ENCODE data around the gene TMEM132A.

TMEM132A gene

DNA sequence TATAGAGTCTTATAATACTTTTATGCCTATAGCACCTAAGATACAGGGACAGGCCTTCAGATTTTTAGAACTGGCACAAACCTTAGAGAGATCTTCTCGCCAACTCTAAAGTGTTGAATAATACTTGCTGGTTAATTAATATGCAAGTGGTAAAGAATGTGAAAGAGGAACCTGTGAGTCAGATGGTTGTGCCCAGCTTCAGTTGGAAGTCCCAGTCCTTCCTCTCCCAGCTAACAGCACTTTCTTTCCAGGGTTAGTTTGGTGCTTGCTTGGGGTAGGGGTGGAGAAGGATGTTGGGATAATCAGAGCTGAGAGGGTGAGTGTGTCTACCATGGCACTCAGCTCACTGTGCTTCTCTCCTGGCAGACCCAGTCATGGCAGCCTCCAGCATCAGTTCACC is 4.9 kb upstream of the TMEM132A start:
- Mint-ChIP-seq H3K9me3 (no peaks in the 10 kb centered on the region), H3K4me1 (ENCODE audit: low read depth in 2 of 2) (peaks cover 27 to 31% of the 10 kb centered on the region in 2 donors), H3K36me3 (ENCODE audit: insufficient read depth) (peaks cover 41% of the 10 kb centered on the region)

DNA sequence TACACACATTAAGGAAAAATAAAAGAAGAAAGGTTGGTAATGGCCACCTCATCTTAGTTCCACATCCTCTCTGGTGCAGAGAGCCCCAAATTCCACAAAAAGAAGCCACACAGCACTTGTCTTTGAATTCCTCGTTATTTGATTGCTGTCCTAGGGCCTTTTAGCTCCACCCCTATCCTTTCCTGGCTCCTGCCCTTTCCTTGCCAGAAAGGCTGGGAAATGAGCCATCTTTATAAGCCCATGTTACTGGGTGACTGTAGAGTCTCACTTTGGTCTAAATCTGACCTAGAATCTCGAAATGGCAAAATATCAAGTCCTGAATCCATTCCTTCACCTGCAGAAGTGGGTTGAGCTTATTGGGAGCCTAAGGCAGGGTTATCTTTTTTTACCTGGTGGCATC is 4.3 kb upstream of the TMEM132A start:
- peaks cover 24 to 28% of the 10 kb centered on the region in 2 donors for H3K4me1 Mint-ChIP-seq (ENCODE audit: low read depth in 2 of 2)
- peaks cover under 1 to 25% of the 10 kb centered on the region in 2 donors for H3K27me3 Mint-ChIP-seq
- no peaks in the 10 kb centered on the region for H3K9me3 Mint-ChIP-seq
- H3K4me3 Mint-ChIP-seq: no peak overlapping the region
- H3K27ac Mint-ChIP-seq: no peak overlapping the region
- ATAC-seq (replicated peaks): no peak
- no peak for DNase-seq
- H3K36me3 Mint-ChIP-seq (ENCODE audit: insufficient read depth): peaks cover 38% of the 10 kb centered on the region

More for the DNA sequence above, 4.9 kb upstream of the TMEM132A start:
- Mint-ChIP-seq H3K27me3 (peaks cover 0 to 23% of the 10 kb centered on the region in 2 donors), H3K4me3 (no peak overlapping the region), H3K27ac (no peak overlapping the region)
- ATAC-seq (replicated peaks) (no peak), DNase-seq (no peak)

DNA sequence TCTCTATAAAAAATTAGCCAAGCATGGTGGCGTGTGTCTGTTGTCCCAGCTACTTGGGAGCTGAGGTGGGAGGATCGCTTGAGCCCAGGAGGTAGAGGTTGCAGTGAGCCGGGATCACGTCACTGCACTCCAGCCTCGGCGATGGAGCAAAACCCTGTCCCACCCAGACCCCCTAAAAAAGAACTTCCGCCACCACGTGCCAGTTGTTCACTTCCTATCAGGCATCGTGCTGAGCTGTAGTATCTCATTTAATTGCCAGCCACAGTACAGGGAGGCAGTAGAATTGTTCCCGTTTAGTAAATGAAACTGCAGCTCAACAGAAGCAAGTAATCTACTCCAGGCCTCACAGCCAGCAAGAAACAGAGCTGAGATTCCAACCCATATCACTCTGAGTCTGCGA is 3.0 kb upstream of the TMEM132A start:
- no peak for DNase-seq
- Mint-ChIP-seq H3K27ac (no peak overlapping the region), H3K27me3 (peaks cover 6 to 38% of the 10 kb centered on the region in 2 donors), H3K4me1 (ENCODE audit: low read depth in 2 of 2) (peaks cover 18 to 21% of the 10 kb centered on the region in 2 donors), H3K36me3 (ENCODE audit: insufficient read depth) (peaks cover 29% of the 10 kb centered on the region), H3K4me3 (no peak overlapping the region), H3K9me3 (no peaks in the 10 kb centered on the region)
- no peak for ATAC-seq (replicated peaks)

GRCh38 chr11:60921777-60922335 is 2.4 kb upstream of the TMEM132A start:
- H3K36me3 Mint-ChIP-seq (ENCODE audit: insufficient read depth): peaks cover 29% of the 10 kb centered on the region
- peaks cover 6 to 44% of the 10 kb centered on the region in 2 donors for H3K27me3 Mint-ChIP-seq
- peaks cover 17 to 18% of the 10 kb centered on the region in 2 donors for H3K4me1 Mint-ChIP-seq (ENCODE audit: low read depth in 2 of 2)
- H3K9me3 Mint-ChIP-seq: no peaks in the 10 kb centered on the region
- DNase-seq: no peak
- peak overlapping the region in 1 of 2 donors; percentile 31 for H3K27ac Mint-ChIP-seq
- no peak overlapping the region for H3K4me3 Mint-ChIP-seq
- no peak for ATAC-seq (replicated peaks)

- peaks cover 6 to 53% of the 10 kb centered on the region in 2 donors for H3K27me3 Mint-ChIP-seq
- no peak overlapping the region for H3K4me3 Mint-ChIP-seq
- peak overlapping the region in 1 of 2 donors; percentile 31 for H3K27ac Mint-ChIP-seq
- peaks cover 13% of the 10 kb centered on the region in 2 donors for H3K4me1 Mint-ChIP-seq (ENCODE audit: low read depth in 2 of 2)
- H3K36me3 Mint-ChIP-seq (ENCODE audit: insufficient read depth): peaks cover 32% of the 10 kb centered on the region
- ATAC-seq (replicated peaks) (no peak), DNase-seq (no peak)
- H3K9me3 Mint-ChIP-seq: no peaks in the 10 kb centered on the region
Observed at GRCh38 chr11:60922906-60923305, 1.4 kb upstream of the TMEM132A start.

- peaks cover 11 to 13% of the 10 kb centered on the region in 2 donors for H3K4me1 Mint-ChIP-seq (ENCODE audit: low read depth in 2 of 2)
- DNase-seq: no peak
- ATAC-seq (replicated peaks): no peak
- H3K9me3 Mint-ChIP-seq: no peaks in the 10 kb centered on the region
- H3K36me3 Mint-ChIP-seq (ENCODE audit: insufficient read depth): peaks cover 28% of the 10 kb centered on the region
- peak overlapping the region in 1 of 2 donors; percentile 66 for H3K4me3 Mint-ChIP-seq
- H3K27ac Mint-ChIP-seq: no peak overlapping the region
- H3K27me3 Mint-ChIP-seq: peaks cover 6 to 53% of the 10 kb centered on the region in 2 donors
Observed at GRCh38 chr11:60923326-60923725, 934 bp upstream of the TMEM132A start.

DNA sequence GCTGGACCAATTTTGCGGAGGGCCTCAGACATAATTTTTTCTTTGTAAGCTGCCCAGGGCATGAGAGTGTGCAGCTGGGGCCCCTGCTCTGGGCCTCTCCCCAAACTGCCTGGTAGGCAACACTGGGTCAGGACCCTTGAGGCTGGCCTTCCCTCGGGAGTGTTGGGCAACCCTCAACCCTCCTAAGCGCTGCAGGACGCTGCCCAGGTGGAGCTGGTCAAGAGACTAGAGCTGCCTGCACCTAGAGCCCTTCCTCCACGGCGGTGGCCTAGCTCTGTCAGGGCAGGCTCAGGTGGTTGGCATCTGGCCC is 505 bp upstream of the TMEM132A start:
- no peaks in the 10 kb centered on the region for H3K9me3 Mint-ChIP-seq
- peaks cover 11 to 13% of the 10 kb centered on the region in 2 donors for H3K4me1 Mint-ChIP-seq (ENCODE audit: low read depth in 2 of 2)
- no peak overlapping the region for H3K27ac Mint-ChIP-seq
- H3K4me3 Mint-ChIP-seq: peak overlapping the region; percentile 66 to 70
- no peak for DNase-seq
- H3K27me3 Mint-ChIP-seq: peaks cover 6 to 53% of the 10 kb centered on the region in 2 donors
- no peak for ATAC-seq (replicated peaks)
- peaks cover 27% of the 10 kb centered on the region for H3K36me3 Mint-ChIP-seq (ENCODE audit: insufficient read depth)

- H3K4me1 Mint-ChIP-seq (ENCODE audit: low read depth in 2 of 2): peaks cover 11 to 13% of the 10 kb centered on the region in 2 donors
- ATAC-seq (replicated peaks) (peak; percentile 69), DNase-seq (no peak)
- H3K27me3 Mint-ChIP-seq: peaks cover 6 to 65% of the 10 kb centered on the region in 2 donors
- H3K9me3 Mint-ChIP-seq: no peaks in the 10 kb centered on the region
- peaks cover 20% of the 10 kb centered on the region for H3K36me3 Mint-ChIP-seq (ENCODE audit: insufficient read depth)
- peak overlapping the region in 1 of 2 donors; percentile 28 for H3K27ac Mint-ChIP-seq
- H3K4me3 Mint-ChIP-seq: peak overlapping the region; percentile 66 to 70
Observed at GRCh38 chr11:60924906-60925853, 920 bp downstream of the TMEM132A start.

- Mint-ChIP-seq H3K27me3 (peaks cover 10 to 72% of the 10 kb centered on the region in 2 donors), H3K27ac (no peak overlapping the region), H3K4me1 (ENCODE audit: low read depth in 2 of 2) (peaks cover 11 to 13% of the 10 kb centered on the region in 2 donors), H3K4me3 (peak overlapping the region in 1 of 2 donors; percentile 70), H3K9me3 (no peaks in the 10 kb centered on the region), H3K36me3 (ENCODE audit: insufficient read depth) (peaks cover 13% of the 10 kb centered on the region)
- ATAC-seq (replicated peaks) (no peak), DNase-seq (no peak)
Observed at GRCh38 chr11:60925868-60926267, 1.6 kb downstream of the TMEM132A start.

- H3K27ac Mint-ChIP-seq: no peak overlapping the region
- H3K9me3 Mint-ChIP-seq: no peaks in the 10 kb centered on the region
- peaks cover 8% of the 10 kb centered on the region for H3K36me3 Mint-ChIP-seq (ENCODE audit: insufficient read depth)
- H3K4me1 Mint-ChIP-seq (ENCODE audit: low read depth in 2 of 2): peaks cover 11 to 13% of the 10 kb centered on the region in 2 donors
- no peak for DNase-seq
- peaks cover 12 to 78% of the 10 kb centered on the region in 2 donors for H3K27me3 Mint-ChIP-seq
- no peak overlapping the region for H3K4me3 Mint-ChIP-seq
- no peak for ATAC-seq (replicated peaks)
Observed at GRCh38 chr11:60926500-60926899, 2.2 kb downstream of the TMEM132A start.

- no peak for DNase-seq
- Mint-ChIP-seq H3K4me1 (ENCODE audit: low read depth in 2 of 2) (peaks cover 11 to 13% of the 10 kb centered on the region in 2 donors), H3K9me3 (no peaks in the 10 kb centered on the region), H3K27me3 (peaks cover 12 to 77% of the 10 kb centered on the region in 2 donors), H3K4me3 (no peak overlapping the region), H3K36me3 (ENCODE audit: insufficient read depth) (peaks cover 5% of the 10 kb centered on the region), H3K27ac (no peak overlapping the region)
- ATAC-seq (replicated peaks): no peak
Observed at GRCh38 chr11:60927061-60927592, 2.9 kb downstream of the TMEM132A start.

DNA sequence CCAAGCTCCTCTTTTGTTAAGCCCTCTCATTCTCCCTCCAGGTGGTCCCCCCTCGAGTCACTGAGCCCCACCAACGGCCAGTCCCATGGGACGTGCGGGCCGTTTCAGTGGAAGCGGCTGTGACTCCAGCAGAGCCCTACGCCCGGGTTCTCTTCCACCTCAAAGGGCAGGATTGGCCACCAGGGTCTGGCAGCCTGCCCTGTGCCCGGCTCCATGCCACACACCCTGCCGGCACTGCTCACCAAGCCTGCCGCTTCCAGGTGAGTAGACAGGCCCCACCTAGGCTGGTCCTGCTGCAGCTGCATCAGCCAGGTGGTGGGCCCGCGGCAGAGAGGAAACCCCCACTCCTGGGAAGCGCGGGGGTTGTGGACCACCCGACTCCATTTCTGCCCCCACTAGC is 3.3 kb downstream of the TMEM132A start:
- H3K27ac Mint-ChIP-seq: no peak overlapping the region
- H3K4me3 Mint-ChIP-seq: no peak overlapping the region

GRCh38 chr11:60928563-60929001 is 4.3 kb downstream of the TMEM132A start:
- Mint-ChIP-seq H3K27me3 (peaks cover 12 to 62% of the 10 kb centered on the region in 2 donors), H3K9me3 (no peaks in the 10 kb centered on the region)

More for the DNA sequence above, 3.3 kb downstream of the TMEM132A start:
- no peak for ATAC-seq (replicated peaks)
- no peak for DNase-seq
- peaks cover 7 to 9% of the 10 kb centered on the region in 2 donors for H3K4me1 Mint-ChIP-seq (ENCODE audit: low read depth in 2 of 2)
- H3K9me3 Mint-ChIP-seq: no peaks in the 10 kb centered on the region
- H3K36me3 Mint-ChIP-seq (ENCODE audit: insufficient read depth): peaks cover 3% of the 10 kb centered on the region
- peaks cover 12 to 72% of the 10 kb centered on the region in 2 donors for H3K27me3 Mint-ChIP-seq

More at GRCh38 chr11:60928563-60929001, 4.3 kb downstream of the TMEM132A start:
- ATAC-seq (replicated peaks) (no peak), DNase-seq (no peak)
- Mint-ChIP-seq H3K36me3 (ENCODE audit: insufficient read depth) (peaks cover 3% of the 10 kb centered on the region), H3K27ac (no peak overlapping the region), H3K4me1 (ENCODE audit: low read depth in 2 of 2) (peaks cover 5 to 6% of the 10 kb centered on the region in 2 donors), H3K4me3 (no peak overlapping the region)

Data from effector memory CD8-positive, alpha-beta T cell (primary cell).